PFSK-1 (cell line): ENCODE data around the gene TFPI.

ENCODE experiments used
- FOXP2 ChIP-seq: optimal IDR thresholded peaks from 2 replicates; pipeline ENCODE3; 2011; ENCODE audit warnings: borderline replicate concordance, control low read depth, inconsistent platforms; ENCODE audit not compliant: insufficient read depth; ENCODE audit errors: extremely low read length, extremely low read depth
- POLR2AphosphoS5 ChIP-seq: IDR thresholded peaks from 2 replicates; pipeline ENCODE4 v1.6.1; 2012; ENCODE audit warnings: low read depth, mild to moderate bottlenecking, control low read depth, low read length, moderate library complexity
- REST ChIP-seq, 2 experiments: IDR thresholded peaks; 2 replicates each; pipeline versions ENCODE4 v1.6.1 to v1.8.0; 2011 to 2012; ENCODE audit warnings: low read depth in 2 of 2, low read length in 2 of 2, control low read depth in 1 of 2, inconsistent platforms in 1 of 2, mild to moderate bottlenecking in 1 of 2, moderate library complexity in 1 of 2; ENCODE audit not compliant: insufficient read depth in 1 of 2

GRCh38 chr2:187549951-187550555 lies 4.2 kb downstream of the TFPI start:
- no peak for TF ChIP-seq REST (IDR thresholded peaks at IDR 0.05; ENCODE audit: insufficient read depth in 1 of 2, low read depth in 2 of 2, low read length in 2 of 2)
- no peak for TF ChIP-seq FOXP2
- TF ChIP-seq POLR2AphosphoS5: no peak
